Coronary artery (tissue), 2 donors: ENCODE data around the gene ZNF770.

Experiments
- DNase-seq: peaks from one replicate; pipeline ENCODE4 v3.0.0-alpha.2; 2017; ENCODE audit warnings: low spot score
- H3K27ac ChIP-seq, 2 donors: fragments of 200-600 bp; sonication (generic); one replicate each; pipeline ENCODE4 v1.5.1; 2016 to 2019
- H3K4me3 ChIP-seq: fragments of 200-600 bp; sonication (generic); 2 replicates; pipeline ENCODE4 v1.5.1; 2016; ENCODE audit warnings: mild to moderate bottlenecking, moderate library complexity
- TF ChIP-seq, protein P1 (sequence below): fragments of 200-600 bp; sonication (generic); IDR thresholded peaks from one replicate; pipeline ENCODE4 v1.5.1; 2019; ENCODE audit warnings: antibody characterized with exemption

ZNF770 gene, protein sequence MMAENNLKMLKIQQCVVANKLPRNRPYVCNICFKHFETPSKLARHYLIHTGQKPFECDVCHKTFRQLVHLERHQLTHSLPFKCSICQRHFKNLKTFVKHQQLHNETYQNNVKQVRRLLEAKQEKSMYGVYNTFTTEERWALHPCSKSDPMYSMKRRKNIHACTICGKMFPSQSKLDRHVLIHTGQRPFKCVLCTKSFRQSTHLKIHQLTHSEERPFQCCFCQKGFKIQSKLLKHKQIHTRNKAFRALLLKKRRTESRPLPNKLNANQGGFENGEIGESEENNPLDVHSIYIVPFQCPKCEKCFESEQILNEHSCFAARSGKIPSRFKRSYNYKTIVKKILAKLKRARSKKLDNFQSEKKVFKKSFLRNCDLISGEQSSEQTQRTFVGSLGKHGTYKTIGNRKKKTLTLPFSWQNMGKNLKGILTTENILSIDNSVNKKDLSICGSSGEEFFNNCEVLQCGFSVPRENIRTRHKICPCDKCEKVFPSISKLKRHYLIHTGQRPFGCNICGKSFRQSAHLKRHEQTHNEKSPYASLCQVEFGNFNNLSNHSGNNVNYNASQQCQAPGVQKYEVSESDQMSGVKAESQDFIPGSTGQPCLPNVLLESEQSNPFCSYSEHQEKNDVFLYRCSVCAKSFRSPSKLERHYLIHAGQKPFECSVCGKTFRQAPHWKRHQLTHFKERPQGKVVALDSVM

DNA sequence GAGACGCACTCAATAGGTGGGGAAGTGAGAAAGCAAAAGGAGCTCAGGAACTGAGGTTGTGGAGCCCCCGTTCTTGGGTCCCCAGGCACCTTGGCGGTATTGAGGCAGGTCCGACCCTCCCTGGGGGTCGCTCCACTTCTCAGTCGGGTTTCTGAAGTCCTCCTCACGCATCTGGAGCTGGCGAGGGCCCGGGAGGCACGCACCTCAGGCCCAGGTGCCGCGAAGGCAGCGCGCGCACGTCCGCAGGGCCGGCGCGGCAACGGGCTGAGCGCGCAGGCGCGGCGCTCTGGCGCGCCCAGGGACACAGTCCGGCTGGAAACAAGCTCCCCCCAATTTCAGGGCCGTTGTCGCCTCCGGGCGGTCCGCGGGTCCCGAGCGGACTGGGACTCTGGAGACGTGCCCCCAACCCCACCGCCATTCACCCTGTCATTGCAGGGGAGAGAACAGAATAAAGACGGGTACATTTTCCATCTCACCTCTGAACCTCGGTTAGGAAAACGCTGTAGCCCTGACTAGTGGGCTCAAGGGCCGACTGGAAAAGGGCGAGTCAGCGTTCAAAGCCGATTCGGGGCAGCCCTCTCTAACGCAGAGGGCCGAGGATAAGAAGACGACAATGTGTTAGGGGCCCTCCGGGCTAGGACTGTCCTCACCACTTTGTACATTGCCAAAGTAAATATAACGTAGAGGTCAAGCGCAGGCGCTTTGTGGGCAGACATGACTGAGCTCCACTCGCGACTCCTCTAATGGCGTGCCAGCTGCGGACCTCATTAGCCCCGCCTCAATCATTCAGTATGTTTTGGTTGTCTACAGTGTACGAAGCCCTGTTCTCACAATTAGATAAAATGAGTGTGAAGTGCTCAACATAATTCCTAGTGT is at the start of gene ZNF770:
Gene ZNF770, minus strand, starts transcription at position 261 of the 876 bp plus-strand sequence. CDS start 4,853 bp downstream, outside the sequence.
- TF ChIP-seq, protein P1, sequence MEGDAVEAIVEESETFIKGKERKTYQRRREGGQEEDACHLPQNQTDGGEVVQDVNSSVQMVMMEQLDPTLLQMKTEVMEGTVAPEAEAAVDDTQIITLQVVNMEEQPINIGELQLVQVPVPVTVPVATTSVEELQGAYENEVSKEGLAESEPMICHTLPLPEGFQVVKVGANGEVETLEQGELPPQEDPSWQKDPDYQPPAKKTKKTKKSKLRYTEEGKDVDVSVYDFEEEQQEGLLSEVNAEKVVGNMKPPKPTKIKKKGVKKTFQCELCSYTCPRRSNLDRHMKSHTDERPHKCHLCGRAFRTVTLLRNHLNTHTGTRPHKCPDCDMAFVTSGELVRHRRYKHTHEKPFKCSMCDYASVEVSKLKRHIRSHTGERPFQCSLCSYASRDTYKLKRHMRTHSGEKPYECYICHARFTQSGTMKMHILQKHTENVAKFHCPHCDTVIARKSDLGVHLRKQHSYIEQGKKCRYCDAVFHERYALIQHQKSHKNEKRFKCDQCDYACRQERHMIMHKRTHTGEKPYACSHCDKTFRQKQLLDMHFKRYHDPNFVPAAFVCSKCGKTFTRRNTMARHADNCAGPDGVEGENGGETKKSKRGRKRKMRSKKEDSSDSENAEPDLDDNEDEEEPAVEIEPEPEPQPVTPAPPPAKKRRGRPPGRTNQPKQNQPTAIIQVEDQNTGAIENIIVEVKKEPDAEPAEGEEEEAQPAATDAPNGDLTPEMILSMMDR = no peak
- DNase-seq = peak; percentile 83
- peak within 1 kb of the TSS; percentile 82 for H3K4me3 ChIP-seq

DNA sequence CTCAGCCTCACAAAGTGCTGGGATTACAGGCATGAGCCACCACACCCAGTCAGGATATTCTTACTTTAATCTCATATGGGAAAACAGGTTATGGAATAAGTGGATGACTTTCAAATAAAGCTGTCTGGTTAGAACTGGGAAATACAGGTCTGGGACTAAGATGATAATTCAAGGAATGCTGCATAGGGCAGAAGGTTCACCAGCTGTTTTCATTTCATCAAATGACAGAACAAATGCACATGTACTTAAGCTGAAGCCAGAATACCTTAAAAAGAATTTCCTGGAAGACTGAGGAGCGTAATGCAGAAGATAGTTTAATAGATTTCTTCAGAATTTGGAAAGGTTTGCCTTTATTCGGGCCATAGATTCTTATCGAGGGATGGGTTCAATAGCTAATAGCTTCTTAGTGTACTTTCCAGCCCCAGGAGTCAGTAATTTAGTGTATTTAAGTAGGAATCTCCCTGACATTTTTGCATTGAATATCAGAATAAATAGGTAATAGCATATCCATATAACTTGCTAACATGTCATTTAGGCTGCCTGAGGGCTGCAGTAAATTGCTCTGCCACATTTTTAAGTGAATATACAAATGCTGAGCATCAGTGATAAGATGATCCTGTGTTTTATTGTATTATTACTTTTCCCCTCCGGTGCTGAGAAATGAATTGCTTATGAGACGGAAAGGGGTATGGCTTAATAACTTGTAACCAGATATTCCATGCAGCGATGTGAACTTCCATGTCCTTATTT is 40.3 kb upstream of the ZNF770 start:
- no peak overlapping the region for H3K4me3 ChIP-seq
- TF ChIP-seq, protein P1 = no peak
- no peak overlapping the region for H3K27ac ChIP-seq
- DNase-seq = no peak

More for the DNA sequence above, at the start of gene ZNF770:
- H3K27ac ChIP-seq = peak within 1 kb of the TSS; percentile 95

DNA sequence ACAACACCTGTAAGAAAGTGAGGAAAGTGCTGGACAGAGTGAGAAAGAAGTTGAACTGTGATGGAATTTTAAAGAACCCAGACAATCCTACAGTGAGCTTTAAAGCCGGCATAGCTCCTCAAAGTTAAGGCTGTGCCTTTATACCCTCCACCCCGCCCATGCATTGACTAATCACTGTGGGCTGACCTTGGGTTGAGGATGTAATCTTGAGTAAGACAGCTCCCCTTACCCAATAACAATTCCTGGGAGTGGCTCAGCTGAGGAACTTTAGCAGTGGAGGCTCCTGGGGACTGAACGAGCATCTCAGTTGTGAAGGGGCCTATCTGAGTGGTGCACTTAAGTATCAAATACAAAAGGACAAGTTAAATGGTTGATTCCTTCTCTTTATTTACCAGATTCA is 35.7 kb upstream of the ZNF770 start:
- H3K27ac ChIP-seq = no peak overlapping the region
- TF ChIP-seq, protein P1 = no peak
- DNase-seq = no peak
- no peak overlapping the region for H3K4me3 ChIP-seq

DNA sequence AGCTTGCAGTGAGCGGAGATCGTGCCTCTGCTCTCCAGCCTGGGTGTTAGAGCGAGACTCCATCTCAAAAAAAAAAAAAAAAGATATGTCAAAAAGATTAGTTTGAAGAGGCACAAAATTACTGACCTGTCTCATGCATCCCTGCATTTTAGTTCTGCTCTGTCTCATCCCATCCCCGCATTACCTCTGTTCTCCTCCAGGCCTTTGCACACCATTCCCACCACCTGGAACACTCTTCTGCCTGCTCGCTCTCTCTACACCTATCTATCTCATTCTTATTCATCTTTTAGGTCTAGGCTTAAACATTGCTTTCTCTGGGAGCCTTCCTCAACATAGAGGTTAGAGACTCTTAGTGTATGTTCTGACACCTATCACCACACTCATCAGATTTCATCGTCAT is 32.9 kb upstream of the ZNF770 start:
- TF ChIP-seq, protein P1 = no peak
- no peak overlapping the region for H3K4me3 ChIP-seq
- no peak for DNase-seq
- no peak overlapping the region for H3K27ac ChIP-seq

DNA sequence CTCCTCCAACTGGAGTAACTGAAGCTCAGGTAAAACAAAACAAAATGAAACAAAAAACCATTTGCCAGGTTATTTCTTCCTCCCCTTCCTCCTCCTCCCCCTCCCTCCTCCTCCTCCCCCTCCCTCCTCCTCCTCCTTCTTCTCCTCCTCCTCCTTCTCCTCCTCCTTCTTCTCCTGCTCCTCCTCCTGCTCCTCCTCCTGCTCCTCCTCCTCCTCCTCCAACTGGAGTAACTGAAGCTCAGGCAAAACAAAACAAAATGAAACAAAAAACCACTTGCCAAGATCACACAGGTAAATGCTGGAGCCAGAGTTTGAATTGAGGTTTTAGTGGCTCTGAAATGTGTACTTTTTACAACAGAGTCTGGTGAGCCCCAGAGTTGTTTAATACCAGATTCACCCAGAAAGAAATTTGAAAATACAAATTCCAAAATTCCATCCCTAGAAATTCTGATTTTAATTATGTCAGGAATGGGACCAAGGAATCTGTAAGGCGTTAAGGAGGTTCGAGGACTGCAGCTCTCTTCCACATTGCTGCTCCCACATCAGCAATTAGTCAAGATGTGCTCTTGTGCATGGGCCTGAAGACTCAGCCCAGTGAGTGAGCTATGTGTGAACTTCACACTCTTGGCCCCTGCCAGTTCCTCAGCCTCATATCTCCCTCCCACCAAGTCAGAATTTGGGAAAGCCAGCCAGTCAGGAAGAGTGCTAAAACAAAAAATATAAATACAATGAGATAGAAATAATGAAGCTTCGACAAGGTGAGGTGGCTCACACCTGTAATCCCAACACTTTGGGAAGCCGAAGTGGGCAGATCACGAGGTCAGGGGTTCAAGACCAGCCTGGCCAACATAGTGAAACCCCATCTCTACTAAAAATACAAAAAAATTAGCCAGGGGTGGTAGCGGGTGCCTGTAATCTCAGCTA is 31.6 kb upstream of the ZNF770 start:
- no peak for DNase-seq
- Histone ChIP-seq H3K27ac (no peak overlapping the region), H3K4me3 (no peak overlapping the region)
- TF ChIP-seq, protein P1 = no peak
